K562 (cell line): Measurements from ENCODE around the gene ERVW-1. TPM values are rescaled to one million over a fixed set of nuclear protein-coding genes. Genes with fewer than 3 reads are reported as not detected.

Experiments
- CREM ChIP-seq: IDR thresholded peaks from 2 replicates; pipeline ENCODE4 v1.6.1; 2014; ENCODE audit warnings: antibody characterized with exemption, low read depth
- EP400 ChIP-seq: fragments of 450-650 bp; IDR thresholded peaks from 2 replicates; pipeline ENCODE4 v1.6.1; 2017; ENCODE audit warnings: antibody characterized with exemption, mild to moderate bottlenecking, moderate library complexity
- ILF3 ChIP-seq: fragments of 450-650 bp; IDR thresholded peaks from 2 replicates; pipeline ENCODE4 v1.6.1; 2018; ENCODE audit warnings: antibody characterized with exemption, mild to moderate bottlenecking, moderate library complexity, borderline replicate concordance
- NCOR1 ChIP-seq: fragments of 450-650 bp; IDR thresholded peaks from 2 replicates; pipeline ENCODE4 v1.6.1; 2016; ENCODE audit warnings: mild to moderate bottlenecking, moderate library complexity
- POLR2AphosphoS2 ChIP-seq: IDR thresholded peaks from 2 replicates; pipeline ENCODE4 v1.6.1; 2012; ENCODE audit warnings: low read length, improper control_type of control experiment
- RBFOX2 ChIP-seq: fragments of 200-400 bp; formaldehyde crosslinking; IDR thresholded peaks from 2 replicates; pipeline ENCODE4 v1.6.1; 2017; ENCODE audit warnings: low read depth, mild to moderate bottlenecking, low read length, moderate library complexity
- SRF ChIP-seq, 2 experiments: fragments of 250-450, 450-650 bp in 1 of 2; sonication (Bioruptor Pico) in 1 of 2; sonication (generic) in 1 of 2; formaldehyde crosslinking; IDR thresholded peaks; 2 replicates each; pipeline versions ENCODE4 v1.5.0 to v1.5.1; 2020 to 2022; ENCODE audit warnings: mild to moderate bottlenecking in 1 of 2, missing genetic modification reagents in 1 of 2
- TAF15 ChIP-seq: fragments of 200-400 bp; formaldehyde crosslinking; IDR thresholded peaks from 2 replicates; pipeline ENCODE4 v1.6.1; 2017; ENCODE audit warnings: mild to moderate bottlenecking, low read depth, low read length, moderate library complexity
- TEAD4 ChIP-seq, 2 experiments: sonication (generic) in 1 of 2; formaldehyde crosslinking in 1 of 2; IDR thresholded peaks; 2 replicates each; pipeline versions ENCODE4 v1.6.1 to v1.8.0; 2012 to 2022; ENCODE audit warnings: borderline replicate concordance in 1 of 2, inconsistent platforms in 1 of 2, low read length in 1 of 2, mild to moderate bottlenecking in 1 of 2, missing genetic modification reagents in 1 of 2
- ZSCAN29 ChIP-seq: fragments of 450-650 bp; IDR thresholded peaks from 2 replicates; pipeline ENCODE4 v1.6.1; 2017
- polyA plus RNA-seq, 8 experiments: library from polyadenylated mRNA; depleted of rRNA in 4 of 8; stranded (reverse) in 5 of 8; unstranded in 3 of 8; fragments of >200 nt; fragmentation: Nextera tagmentation in 2 of 8; fragmentation: Illumina TruSeq in 1 of 8; extraction: Ambion mirVana in 2 of 8; extraction: Trizol in 1 of 8; gene quantifications; 2 replicates each; pipeline versions ENCODE4 v1.2.1 to v1.2.3, GENCODE V29; 2011 to 2014; ENCODE audit warnings: inconsistent platforms in 1 of 8, missing spikeins in 1 of 8
- total RNA-seq, 7 experiments: library from RNA; depleted of rRNA in 6 of 7; stranded (reverse); fragments of >200 nt in 6 of 7; fragmentation: Illumina TruSeq in 2 of 7; extraction: Trizol in 2 of 7; gene quantifications; 2 replicates each; pipeline versions ENCODE4 v1.2.1 to v1.2.3, GENCODE V29; 2011 to 2021; ENCODE audit warnings: low replicate concordance in 1 of 7
- TF ChIP-seq, protein P1 (sequence below): fragments of 450-650 bp; IDR thresholded peaks from 2 replicates; pipeline ENCODE4 v1.6.1; 2017; ENCODE audit warnings: antibody characterized with exemption
- TF ChIP-seq, protein P2 (sequence below): fragments of 250-450 bp; sonication (Bioruptor Pico); IDR thresholded peaks from 2 replicates; pipeline ENCODE4 v1.4.0; 2020
- TF ChIP-seq, protein P3 (sequence below), 2 experiments: fragments of 200-800 bp in 1 of 2; sonication (Bioruptor generic) in 1 of 2; sonication (generic) in 1 of 2; formaldehyde crosslinking in 1 of 2; IDR thresholded peaks in 1 of 2; conservative IDR thresholded peaks in 1 of 2; 2 replicates each; pipeline versions ENCODE4 v1.5.0 to v1.6.1; 2016 to 2020; ENCODE audit warnings: missing compliant biosample characterization in 1 of 2, missing genetic modification characterization in 1 of 2, missing genetic modification reagents in 1 of 2
- TF ChIP-seq, protein P4 (sequence below), 2 experiments: fragments of 450-650 bp; IDR thresholded peaks; 2 replicates each; pipeline ENCODE4 v1.6.1; 2016
- TF ChIP-seq, protein P5 (sequence below): IDR thresholded peaks from 3 replicates; pipeline ENCODE4 v1.6.1; 2011; ENCODE audit warnings: borderline replicate concordance, mild to moderate bottlenecking; ENCODE audit not compliant: insufficient read length, insufficient read depth
- TF ChIP-seq, protein P6 (sequence below): fragments of 450-650 bp; IDR thresholded peaks from 2 replicates; pipeline ENCODE4 v1.7.1; 2018; ENCODE audit warnings: mild to moderate bottlenecking, low read depth; ENCODE audit not compliant: partially characterized antibody

ERVW-1 gene
- total and polyA plus RNA-seq, 9 of the 15 experiments (the other 6 are each of a cell fraction or from before 2014, with no cell fraction given): not detected

DNA sequence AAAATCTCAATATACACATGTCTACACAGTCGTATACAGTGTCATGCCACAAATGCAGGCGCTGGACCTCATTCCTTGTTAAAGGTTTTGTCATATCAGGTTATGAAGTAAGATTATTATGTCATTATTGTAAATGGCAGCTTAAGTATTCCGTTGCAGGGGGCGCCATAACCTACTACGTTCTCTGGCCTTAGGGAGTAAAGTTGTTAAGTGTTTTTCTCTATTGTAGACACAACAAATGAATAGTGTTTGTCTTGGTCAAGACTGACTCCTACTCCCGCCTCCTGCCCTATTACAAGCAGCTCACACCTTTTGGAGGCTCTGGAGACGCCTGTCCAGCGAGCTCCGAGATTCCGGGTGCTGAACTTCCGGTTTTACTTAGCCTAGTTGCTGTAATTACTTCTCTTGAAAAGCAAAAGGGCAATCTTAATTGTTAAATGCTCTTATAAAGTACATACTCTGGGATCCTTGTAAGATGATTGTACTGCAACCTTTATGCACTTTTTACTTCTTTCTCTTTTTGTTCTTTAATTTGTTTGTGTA is 29.5 kb downstream of the ERVW-1 start (continued):
- TF ChIP-seq, protein P1, sequence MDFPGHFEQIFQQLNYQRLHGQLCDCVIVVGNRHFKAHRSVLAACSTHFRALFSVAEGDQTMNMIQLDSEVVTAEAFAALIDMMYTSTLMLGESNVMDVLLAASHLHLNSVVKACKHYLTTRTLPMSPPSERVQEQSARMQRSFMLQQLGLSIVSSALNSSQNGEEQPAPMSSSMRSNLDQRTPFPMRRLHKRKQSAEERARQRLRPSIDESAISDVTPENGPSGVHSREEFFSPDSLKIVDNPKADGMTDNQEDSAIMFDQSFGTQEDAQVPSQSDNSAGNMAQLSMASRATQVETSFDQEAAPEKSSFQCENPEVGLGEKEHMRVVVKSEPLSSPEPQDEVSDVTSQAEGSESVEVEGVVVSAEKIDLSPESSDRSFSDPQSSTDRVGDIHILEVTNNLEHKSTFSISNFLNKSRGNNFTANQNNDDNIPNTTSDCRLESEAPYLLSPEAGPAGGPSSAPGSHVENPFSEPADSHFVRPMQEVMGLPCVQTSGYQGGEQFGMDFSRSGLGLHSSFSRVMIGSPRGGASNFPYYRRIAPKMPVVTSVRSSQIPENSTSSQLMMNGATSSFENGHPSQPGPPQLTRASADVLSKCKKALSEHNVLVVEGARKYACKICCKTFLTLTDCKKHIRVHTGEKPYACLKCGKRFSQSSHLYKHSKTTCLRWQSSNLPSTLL: no peak
- peak; percentile 49 for TF ChIP-seq NCOR1
- peak; percentile 79 for TF ChIP-seq CREM
- peak; percentile 93 for TF ChIP-seq ZSCAN29
- peak; percentile 4 for TF ChIP-seq EP400
- TF ChIP-seq POLR2AphosphoS2: peak; percentile 86; the same call in 1 of the 2 replicates
- TF ChIP-seq, protein P2, sequence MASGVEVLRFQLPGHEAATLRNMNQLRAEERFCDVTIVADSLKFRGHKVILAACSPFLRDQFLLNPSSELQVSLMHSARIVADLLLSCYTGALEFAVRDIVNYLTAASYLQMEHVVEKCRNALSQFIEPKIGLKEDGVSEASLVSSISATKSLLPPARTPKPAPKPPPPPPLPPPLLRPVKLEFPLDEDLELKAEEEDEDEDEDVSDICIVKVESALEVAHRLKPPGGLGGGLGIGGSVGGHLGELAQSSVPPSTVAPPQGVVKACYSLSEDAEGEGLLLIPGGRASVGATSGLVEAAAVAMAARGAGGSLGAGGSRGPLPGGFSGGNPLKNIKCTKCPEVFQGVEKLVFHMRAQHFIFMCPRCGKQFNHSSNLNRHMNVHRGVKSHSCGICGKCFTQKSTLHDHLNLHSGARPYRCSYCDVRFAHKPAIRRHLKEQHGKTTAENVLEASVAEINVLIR: no peak
- TF ChIP-seq, protein P3, sequence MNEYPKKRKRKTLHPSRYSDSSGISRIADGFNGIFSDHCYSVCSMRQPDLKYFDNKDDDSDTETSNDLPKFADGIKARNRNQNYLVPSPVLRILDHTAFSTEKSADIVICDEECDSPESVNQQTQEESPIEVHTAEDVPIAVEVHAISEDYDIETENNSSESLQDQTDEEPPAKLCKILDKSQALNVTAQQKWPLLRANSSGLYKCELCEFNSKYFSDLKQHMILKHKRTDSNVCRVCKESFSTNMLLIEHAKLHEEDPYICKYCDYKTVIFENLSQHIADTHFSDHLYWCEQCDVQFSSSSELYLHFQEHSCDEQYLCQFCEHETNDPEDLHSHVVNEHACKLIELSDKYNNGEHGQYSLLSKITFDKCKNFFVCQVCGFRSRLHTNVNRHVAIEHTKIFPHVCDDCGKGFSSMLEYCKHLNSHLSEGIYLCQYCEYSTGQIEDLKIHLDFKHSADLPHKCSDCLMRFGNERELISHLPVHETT (CRISPR knock-in tag; conservative IDR thresholded peaks at IDR 0.05 in 1 of 2, IDR thresholded peaks at IDR 0.05 in 1 of 2): no peak
- 0 out of 2 replicates have a peak, but pooled peaks have one; percentile 24 for TF ChIP-seq ILF3
- TF ChIP-seq TEAD4 (IDR thresholded peaks at IDR 0.05; ENCODE audit: low read length): peak; percentile 55; the same call in 1 of the 2 replicates
- no peak for TF ChIP-seq TEAD4 (CRISPR knock-in tag; IDR thresholded peaks at IDR 0.05; ENCODE audit: borderline replicate concordance)
- TF ChIP-seq, protein P4, sequence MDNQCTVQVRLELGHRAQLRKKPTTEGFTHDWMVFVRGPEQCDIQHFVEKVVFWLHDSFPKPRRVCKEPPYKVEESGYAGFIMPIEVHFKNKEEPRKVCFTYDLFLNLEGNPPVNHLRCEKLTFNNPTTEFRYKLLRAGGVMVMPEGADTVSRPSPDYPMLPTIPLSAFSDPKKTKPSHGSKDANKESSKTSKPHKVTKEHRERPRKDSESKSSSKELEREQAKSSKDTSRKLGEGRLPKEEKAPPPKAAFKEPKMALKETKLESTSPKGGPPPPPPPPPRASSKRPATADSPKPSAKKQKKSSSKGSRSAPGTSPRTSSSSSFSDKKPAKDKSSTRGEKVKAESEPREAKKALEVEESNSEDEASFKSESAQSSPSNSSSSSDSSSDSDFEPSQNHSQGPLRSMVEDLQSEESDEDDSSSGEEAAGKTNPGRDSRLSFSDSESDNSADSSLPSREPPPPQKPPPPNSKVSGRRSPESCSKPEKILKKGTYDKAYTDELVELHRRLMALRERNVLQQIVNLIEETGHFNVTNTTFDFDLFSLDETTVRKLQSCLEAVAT (IDR thresholded peaks at IDR 0.05): 0 out of 4 replicates have a peak, but pooled peaks of 1 of the 2 experiments have one; percentile 32
- no peak for TF ChIP-seq RBFOX2
- TF ChIP-seq TAF15: no peak
- TF ChIP-seq, protein P5, sequence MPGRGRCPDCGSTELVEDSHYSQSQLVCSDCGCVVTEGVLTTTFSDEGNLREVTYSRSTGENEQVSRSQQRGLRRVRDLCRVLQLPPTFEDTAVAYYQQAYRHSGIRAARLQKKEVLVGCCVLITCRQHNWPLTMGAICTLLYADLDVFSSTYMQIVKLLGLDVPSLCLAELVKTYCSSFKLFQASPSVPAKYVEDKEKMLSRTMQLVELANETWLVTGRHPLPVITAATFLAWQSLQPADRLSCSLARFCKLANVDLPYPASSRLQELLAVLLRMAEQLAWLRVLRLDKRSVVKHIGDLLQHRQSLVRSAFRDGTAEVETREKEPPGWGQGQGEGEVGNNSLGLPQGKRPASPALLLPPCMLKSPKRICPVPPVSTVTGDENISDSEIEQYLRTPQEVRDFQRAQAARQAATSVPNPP: no peak
- TF ChIP-seq SRF (CRISPR knock-in tag; IDR thresholded peaks at IDR 0.05): no peak
- TF ChIP-seq, protein P6, sequence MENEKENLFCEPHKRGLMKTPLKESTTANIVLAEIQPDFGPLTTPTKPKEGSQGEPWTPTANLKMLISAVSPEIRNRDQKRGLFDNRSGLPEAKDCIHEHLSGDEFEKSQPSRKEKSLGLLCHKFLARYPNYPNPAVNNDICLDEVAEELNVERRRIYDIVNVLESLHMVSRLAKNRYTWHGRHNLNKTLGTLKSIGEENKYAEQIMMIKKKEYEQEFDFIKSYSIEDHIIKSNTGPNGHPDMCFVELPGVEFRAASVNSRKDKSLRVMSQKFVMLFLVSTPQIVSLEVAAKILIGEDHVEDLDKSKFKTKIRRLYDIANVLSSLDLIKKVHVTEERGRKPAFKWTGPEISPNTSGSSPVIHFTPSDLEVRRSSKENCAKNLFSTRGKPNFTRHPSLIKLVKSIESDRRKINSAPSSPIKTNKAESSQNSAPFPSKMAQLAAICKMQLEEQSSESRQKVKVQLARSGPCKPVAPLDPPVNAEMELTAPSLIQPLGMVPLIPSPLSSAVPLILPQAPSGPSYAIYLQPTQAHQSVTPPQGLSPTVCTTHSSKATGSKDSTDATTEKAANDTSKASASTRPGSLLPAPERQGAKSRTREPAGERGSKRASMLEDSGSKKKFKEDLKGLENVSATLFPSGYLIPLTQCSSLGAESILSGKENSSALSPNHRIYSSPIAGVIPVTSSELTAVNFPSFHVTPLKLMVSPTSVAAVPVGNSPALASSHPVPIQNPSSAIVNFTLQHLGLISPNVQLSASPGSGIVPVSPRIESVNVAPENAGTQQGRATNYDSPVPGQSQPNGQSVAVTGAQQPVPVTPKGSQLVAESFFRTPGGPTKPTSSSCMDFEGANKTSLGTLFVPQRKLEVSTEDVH: peak; percentile 66
